K562 treated with DMSO at 1 percent for 24 hours (cell line): ENCODE data around the gene PRR23A. TPM values are rescaled to one million over a fixed set of nuclear protein-coding genes. Genes with fewer than 3 reads are reported as not detected.

ENCODE experiments used
- total RNA-seq: library from RNA; unstranded; fragments of 300-600 nt; gene quantifications from 2 replicates; pipeline ENCODE4 v1.2.3, GENCODE V29; 2022; ENCODE audit warnings: low read depth; ENCODE audit not compliant: insufficient read depth

PRR23A gene
- total RNA-seq, result not detected in 2 replicates

GRCh38 chr3:139006051-139006716 lies at the start of gene PRR23A:
Gene PRR23A (minus strand): TSS chr3:139006268. CDS start chr3:139006268, 0 bp downstream.

GRCh38 chr3:139044366-139045210 lies 38.5 kb upstream of the PRR23A start, which contains the start of gene PRR23C:
Gene PRR23C (minus strand): TSS chr3:139044892. CDS start chr3:139044620, 272 bp downstream.

GRCh38 chr3:139020868-139021234 lies 14.8 kb upstream of the PRR23A start, which contains the start of gene PRR23B:
Gene PRR23B (minus strand): TSS chr3:139020926. CDS start chr3:139020661, 265 bp downstream.

Other genes starting within 250 kb of the PRR23A start
- 38.5 and 39.7 TPM in 2 replicates for gene PIK3CB, start 171.3 kb downstream of the PRR23A start, total RNA-seq
- 34.3 and 35.5 TPM in 2 replicates for gene FOXL2, start 59.1 kb downstream of the PRR23A start, total RNA-seq
- gene FOXL2NB, start 59.1 kb downstream of the PRR23A start, total RNA-seq, result 9.1 and 13.9 TPM in 2 replicates
- gene PRR23B, start 14.7 kb upstream of the PRR23A start, total RNA-seq, result not detected in 2 replicates
- not detected in 2 replicates for gene PRR23C, start 38.6 kb upstream of the PRR23A start, total RNA-seq